GM19240 (cell line): Measurements from ENCODE around the gene ZNF225.
"Not testable (repeated sequence)": the region's sequence is repeated elsewhere in the genome, so short reads cannot be mapped to it uniquely, and the experiment has no call there.

Experiments
- DNase-seq: peaks from one replicate; pipeline ENCODE4 v3.0.0; 2011; ENCODE audit warnings: low spot score; ENCODE audit not compliant: insufficient read length

The ZNF225 gene

DNA sequence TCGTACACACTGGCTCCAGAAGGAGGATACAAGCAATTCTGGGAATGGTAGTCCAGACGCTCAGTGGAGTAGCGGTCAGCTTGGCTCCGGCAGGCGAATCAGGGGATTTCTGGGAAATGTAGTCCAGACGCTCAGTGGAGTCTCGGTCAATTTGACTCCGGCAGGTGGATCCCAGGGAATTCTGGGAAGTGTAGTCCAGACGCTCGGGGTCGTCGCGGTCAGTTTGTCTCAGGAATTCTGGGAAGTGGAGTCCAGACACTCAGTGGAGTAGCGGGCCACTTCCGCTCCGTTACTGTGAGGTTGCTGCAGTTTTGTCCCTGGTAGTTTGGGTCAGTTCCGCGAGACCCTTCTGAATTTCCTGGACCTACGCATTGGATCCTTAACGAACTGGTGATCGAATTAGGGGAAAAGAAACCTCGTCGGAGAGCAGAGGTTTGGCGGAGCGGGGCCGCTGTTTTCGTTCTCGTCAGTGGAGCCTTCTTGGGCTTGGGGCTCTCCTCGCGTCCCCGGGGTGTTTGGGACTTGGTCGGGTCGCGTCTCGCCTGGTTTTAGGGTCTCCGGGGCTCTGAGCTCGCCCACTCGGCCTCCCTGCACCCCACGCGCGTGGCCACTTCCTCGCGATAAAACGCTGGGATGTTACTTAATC is at the start of gene ZNF225:
TSS of gene ZNF225 (plus strand) at position 262 of the 646 bp plus-strand sequence. CDS start 2,429 bp downstream, outside the sequence.
- DNase-seq: peak; percentile 81

DNA sequence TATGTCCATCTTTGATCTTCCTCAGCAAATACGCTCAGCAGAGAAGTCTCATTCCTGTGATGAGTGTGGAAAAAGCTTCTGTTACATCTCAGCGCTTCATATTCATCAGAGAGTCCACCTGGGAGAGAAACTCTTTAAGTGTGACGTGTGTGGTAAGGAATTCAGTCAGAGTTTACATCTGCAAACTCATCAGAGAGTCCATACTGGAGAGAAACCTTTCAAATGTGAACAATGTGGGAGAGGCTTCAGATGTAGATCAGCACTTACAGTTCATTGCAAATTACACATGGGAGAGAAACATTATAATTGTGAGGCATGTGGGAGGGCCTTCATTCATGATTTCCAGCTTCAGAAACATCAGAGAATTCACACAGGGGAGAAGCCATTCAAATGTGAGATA is 46.9 kb upstream of the ZNF225 start:
- no peak for DNase-seq

GRCh38 chr19:44069415-44069814 is 43.8 kb upstream of the ZNF225 start:
- DNase-seq: no peak

DNA sequence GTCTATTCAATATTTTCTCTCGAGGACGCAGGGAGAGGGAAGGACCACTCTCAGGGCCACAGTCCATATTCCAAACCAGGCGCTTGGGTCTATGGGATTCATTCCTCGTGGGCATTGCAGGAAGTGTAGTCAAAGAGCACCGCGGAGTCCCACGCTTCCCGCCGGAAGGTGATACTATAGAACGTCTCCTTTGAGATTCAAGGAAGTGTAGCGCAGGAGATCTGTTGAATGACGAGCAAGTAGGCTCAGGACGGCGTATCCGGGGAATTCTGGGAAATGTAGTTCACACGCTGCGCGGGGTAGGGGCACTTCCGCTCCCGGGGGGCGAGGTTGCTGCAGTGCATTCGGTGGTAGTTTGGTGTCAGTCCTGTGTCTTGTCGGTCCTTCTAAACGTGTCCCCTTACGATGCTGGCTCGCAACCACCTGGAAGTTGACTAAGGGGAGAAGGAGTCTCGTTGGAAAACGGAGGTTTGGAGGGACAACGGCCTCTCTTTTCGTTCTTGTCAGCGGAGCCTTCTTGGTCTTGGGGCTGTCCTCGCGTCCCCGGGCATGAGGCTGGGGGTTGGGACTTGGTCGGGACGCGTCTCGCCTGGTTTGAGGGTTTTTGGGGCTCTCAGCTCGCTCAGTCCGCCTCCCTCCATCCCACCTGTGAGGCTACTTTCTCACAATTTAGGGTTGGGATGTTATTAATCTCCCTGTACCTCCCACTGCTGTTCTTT is 41.2 kb upstream of the ZNF225 start, which contains the start of gene ZNF284:
TSS of gene ZNF284 (plus strand) at position 336 of the 719 bp plus-strand sequence. CDS start 4,231 bp downstream, outside the sequence.
- peak; percentile 81 for DNase-seq

DNA sequence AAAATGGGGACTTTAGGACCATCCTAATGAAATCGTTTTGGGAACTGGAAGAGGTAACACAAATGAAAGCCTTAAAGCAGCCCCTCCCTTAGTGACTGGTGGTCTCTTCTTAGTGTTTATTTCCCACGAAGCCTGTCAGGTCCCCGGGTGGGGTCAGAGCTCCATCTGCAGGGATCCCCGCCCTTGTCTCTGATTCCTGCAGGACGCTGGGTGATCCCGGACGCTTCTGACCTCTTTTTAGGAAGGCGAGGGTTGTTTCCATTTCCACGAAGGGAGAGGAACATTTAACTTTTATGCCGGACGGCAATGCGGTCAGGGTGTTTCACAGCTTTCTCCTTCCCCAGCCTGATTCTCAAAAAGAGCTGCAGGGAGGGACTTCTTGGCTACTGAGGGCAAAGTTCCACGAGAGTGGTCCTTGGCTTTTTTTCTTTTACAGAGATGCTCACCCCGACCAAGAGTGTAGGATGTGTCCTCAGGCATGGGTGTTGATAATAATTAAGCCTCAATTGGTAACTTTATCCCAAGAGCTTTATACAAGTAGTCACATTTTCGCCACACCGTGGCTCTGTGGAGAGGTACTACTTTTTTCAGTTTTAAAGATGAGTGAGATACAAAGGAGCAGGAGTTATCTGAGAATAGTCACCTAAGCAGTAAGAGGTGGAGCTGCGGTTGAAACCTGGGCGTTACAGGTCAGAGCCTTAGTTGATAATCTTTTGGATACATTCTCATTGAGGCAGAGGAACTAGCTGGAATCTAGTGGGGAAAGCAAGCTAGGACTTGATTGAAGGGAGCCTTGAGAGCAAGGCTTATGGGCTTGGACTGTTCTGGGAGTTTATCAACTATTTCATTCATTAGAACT is 40.4 kb upstream of the ZNF225 start:
- DNase-seq: no peak

- no peak for DNase-seq
Observed at GRCh38 chr19:44076325-44076724, 36.9 kb upstream of the ZNF225 start.

GRCh38 chr19:44092108-44092507 is 21.1 kb upstream of the ZNF225 start:
- no peak for DNase-seq

DNA sequence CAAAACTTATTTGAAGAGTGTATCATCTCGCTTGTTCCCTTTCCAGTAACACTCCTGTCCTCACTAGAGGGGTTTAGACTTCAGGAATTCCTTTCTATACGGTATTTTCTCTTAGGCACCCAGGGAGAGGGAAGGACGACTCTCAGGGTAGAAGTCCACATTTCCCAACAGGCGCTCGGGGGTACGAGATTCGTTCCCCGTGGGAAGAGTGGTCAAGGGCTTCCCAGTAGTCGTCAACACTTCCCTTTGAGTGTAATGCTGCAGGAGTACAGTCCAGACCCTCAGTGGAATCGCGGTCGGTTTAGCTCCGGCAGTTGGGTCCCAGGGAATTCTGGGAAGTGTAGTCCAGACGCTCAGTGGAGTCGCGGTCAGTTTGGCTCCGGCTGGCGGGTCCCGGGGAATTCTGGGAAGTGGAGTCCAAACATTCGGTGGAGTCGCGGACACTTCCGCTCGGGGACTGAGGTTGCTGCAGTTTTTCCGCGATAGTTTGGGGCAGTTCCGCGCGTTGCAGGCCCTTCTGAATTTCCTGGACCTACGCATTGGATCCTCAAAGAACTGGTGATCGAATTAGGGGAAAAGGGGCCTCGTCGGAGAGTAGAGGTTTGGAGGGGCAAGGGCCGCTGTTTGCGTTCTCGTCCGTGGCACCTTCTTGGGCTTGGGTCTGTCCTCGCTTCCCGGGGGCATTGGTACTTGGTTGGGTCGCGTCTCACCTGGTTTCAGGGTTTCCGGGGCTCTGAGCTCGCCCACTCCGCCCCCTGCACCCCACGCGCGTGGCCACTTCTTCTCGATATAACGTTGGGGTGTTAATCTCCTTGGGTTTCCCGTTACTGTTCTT is 19.1 kb upstream of the ZNF225 start, which contains the start of gene ZNF224:
TSS of gene ZNF224 (plus strand) at position 431 of the 835 bp plus-strand sequence. CDS start 3,513 bp downstream, outside the sequence.
- peak; percentile 83 for DNase-seq

DNA sequence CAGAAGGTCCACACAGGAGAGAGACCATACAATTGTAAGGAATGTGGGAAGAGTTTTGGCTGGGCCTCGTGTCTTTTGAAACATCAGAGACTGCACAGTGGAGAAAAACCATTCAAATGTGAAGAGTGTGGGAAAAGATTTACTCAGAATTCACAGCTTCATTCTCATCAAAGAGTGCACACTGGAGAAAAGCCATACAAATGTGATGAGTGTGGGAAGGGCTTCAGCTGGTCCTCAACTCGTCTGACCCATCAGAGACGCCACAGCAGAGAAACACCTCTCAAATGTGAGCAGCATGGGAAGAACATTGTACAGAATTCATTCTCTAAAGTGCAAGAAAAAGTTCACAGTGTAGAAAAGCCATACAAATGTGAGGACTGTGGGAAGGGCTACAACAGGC is 5.4 kb upstream of the ZNF225 start:
- no peak for DNase-seq

GRCh38 chr19:44109458-44109857 is 3.7 kb upstream of the ZNF225 start:
- DNase-seq: no peak

DNA sequence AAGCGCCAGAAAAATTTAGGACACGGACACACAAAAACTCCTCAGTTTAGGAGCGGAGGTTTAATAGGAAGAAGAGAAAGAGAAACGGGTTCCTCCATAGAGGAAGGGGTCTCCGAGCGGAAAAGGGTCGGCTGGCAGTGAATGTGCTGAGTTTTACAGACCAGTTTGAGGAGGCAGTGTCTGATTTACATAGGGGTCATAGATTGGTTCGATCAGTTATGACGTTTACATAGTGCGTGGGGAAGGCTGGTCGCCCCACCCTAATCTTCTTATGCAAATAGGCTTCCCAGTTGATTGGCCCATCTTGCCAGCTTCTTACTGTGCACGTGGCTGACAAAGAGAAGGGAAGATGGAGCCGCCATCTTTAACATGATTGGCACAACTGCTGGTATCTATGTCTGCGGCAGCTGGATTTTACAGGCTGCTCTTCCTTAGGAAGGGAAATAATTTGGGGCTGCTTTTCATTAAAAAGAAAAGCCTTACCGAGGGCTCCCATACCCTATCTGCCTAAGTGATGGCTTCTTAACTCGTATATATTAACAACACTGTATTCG is 1.2 kb upstream of the ZNF225 start:
- DNase-seq: no peak

DNA sequence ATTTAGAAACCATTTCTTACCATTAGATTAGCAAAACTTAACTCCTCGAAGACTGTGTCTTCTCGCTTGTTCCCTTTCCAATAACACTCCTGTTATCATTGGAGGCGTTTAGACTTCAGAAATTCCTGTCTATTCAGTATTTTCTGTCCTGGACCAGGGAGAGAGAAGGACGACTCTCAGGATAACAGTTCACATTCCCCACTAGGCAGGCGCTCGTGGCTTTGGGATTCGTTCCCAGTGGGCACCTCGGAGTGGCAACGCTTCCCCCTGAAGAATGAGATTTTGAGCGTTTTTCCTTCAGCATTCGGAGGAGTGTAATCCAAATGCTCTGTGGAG is 429 bp upstream of the ZNF225 start:
- DNase-seq: no peak

GRCh38 chr19:44113784-44114390 is 688 bp downstream of the ZNF225 start:
- DNase-seq: no peak

DNA sequence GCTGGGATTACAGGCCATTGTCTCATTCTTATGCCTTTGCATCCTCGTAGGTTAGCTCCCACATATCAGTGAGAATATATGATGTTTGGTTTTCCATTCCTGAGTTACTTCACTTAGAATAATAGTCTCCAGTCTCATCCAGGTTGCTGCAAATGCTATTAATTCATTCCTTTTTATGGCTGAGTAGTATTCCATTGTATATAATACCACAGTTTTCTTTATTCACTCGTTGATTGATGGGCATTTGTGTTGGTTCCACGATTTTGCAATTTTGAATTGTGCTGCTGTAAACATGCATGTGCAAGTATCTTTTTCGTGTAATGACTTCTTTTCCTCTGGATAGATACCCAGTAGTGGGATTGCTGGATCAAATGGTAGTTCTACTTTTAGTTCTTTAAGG is 8.0 kb downstream of the ZNF225 start:
- not testable (repeated sequence) for DNase-seq

DNA sequence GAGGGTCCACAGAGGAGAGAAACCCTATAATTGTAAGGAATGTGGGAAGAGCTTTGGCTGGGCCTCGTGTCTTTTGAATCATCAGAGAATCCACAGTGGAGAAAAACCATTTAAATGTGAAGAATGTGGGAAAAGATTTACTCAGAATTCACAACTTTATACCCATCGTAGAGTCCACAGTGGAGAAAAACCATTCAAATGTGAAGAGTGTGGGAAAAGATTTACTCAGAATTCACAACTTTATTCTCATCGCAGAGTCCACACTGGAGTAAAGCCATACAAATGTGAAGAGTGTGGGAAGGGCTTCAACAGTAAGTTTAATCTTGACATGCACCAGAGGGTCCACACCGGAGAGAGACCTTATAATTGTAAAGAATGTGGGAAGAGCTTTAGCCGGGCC is 18.8 kb downstream of the ZNF225 start:
- DNase-seq: no peak

DNA sequence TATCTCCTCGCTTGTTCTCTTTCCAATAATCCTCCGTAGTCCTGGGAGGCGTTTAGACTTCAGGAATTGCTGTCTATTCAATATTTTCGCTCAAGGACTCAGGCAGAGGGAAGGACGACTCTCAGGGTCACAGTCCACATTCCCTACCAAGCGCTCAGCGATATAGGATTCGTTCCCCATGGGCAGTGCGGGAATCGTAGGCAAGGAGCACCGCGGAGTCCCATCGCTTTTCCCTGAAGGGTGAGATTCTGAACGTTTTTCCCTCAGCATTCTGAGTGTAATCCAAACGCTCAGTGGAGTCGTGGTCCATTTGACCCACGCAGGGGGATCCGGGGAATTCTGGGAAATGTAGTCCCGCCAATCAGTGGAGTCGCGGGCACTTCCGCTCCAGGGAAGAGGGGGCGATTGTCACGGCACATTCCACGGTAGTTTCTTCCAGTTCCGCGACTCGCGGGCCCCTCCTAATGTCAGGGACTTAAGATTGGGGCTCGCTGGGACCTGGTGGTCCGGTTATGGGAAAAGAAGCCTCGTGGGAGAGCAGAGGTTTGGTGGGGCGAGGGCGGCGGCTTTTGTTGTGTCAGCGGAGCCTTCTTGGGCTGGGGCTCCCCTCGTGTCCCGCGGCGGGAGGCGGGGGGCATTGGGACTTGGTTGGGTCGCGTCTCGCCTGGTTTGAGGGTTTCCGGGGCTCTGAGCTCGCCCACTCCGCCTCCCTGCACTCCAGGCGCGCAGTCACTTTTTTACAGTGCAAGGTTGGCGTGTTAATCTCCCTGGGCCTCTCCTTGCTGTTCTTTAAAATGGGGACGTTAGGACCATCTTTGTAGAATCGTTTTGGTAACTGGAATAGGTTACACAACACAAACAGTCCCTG is 28.2 kb downstream of the ZNF225 start, which contains the start of gene ZNF234:
TSS of gene ZNF234 (plus strand) at position 364 of the 868 bp plus-strand sequence. CDS start 3,079 bp downstream, outside the sequence.
- DNase-seq: peak; percentile 55

- DNase-seq: no peak
Observed at GRCh38 chr19:44142059-44142433, 28.8 kb downstream of the ZNF225 start.

DNA sequence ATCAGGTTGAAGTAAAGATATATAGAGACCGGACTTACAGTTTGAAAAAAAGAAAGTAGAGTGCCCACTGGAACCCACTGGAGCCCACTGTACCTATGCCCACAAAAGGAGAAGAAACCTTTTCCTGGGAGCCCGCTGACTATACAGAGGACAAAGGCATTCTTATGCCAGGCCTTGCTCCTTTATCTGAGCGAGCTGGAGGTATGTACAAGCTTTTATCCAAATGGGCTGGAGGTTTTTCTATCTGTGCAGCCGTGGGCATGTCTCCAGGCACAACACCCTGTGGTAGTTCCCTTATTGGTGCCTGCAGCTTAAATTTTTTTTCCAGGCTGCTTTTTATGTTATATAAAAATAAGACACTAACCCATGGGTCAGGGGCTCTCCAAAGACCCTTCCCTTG is 36.6 kb downstream of the ZNF225 start:
- no peak for DNase-seq

GRCh38 chr19:44151491-44151890 is 38.3 kb downstream of the ZNF225 start:
- DNase-seq: no peak
